ENCODE results near the gene TTC34.

TTC34 gene

GRCh38 chr1:2828586-2829250 is 27.2 kb upstream of the TTC34 start:
- DNase-seq = no peak

- DNase-seq = no peak
These were observed 25.3 kb upstream of the TTC34 start for GRCh38 chr1:2826736-2827292.

- DNase-seq = no peak
These were observed 24.8 kb upstream of the TTC34 start for GRCh38 chr1:2826316-2826715.

GRCh38 chr1:2825487-2826189 is 24.1 kb upstream of the TTC34 start:
- no peak for DNase-seq

GRCh38 chr1:2824999-2825398 is 23.5 kb upstream of the TTC34 start:
- no peak for DNase-seq

- DNase-seq = no peak
These were observed 22.6 kb upstream of the TTC34 start for GRCh38 chr1:2823921-2824610.

- DNase-seq = no peak
These were observed 21.2 kb upstream of the TTC34 start for GRCh38 chr1:2822621-2823145.

- no peak for DNase-seq
These were observed 20.6 kb upstream of the TTC34 start for GRCh38 chr1:2821966-2822620.

- DNase-seq = no peak
These were observed 20.0 kb upstream of the TTC34 start for GRCh38 chr1:2821373-2821955.

GRCh38 chr1:2820731-2821372 is 19.4 kb upstream of the TTC34 start:
- no peak for DNase-seq

GRCh38 chr1:2819831-2820730 is 18.6 kb upstream of the TTC34 start:
- no peak for DNase-seq

GRCh38 chr1:2819429-2819828 is 17.9 kb upstream of the TTC34 start:
- DNase-seq = no peak

- no peak for DNase-seq
These were observed 16.5 kb upstream of the TTC34 start for GRCh38 chr1:2817784-2818564.

GRCh38 chr1:2816786-2817185 is 15.3 kb upstream of the TTC34 start:
- DNase-seq = no peak

- DNase-seq = no peak
These were observed 14.1 kb upstream of the TTC34 start for GRCh38 chr1:2815551-2815950.

GRCh38 chr1:2814511-2815075 is 13.1 kb upstream of the TTC34 start:
- DNase-seq = no peak

GRCh38 chr1:2812939-2813653 is 11.6 kb upstream of the TTC34 start:
- no peak for DNase-seq

- no peak for DNase-seq
These were observed 10.6 kb upstream of the TTC34 start for GRCh38 chr1:2812136-2812535.

- DNase-seq = no peak
These were observed 10.0 kb upstream of the TTC34 start for GRCh38 chr1:2811533-2811918.
